NB4 (cell line): Measurements from ENCODE around the gene ATP5F1E.

Experiments
- DNase-seq: peaks from one replicate; pipeline ENCODE4 v3.0.0; 2010; ENCODE audit warnings: low read depth
- H3K4me3 ChIP-seq: one replicate; pipeline ENCODE4 v1.5.1; 2011; ENCODE audit warnings: mild to moderate bottlenecking, low read depth, low read length, moderate library complexity
- CTCF ChIP-seq: IDR thresholded peaks from one replicate; pipeline ENCODE4 v1.5.1; 2012; ENCODE audit warnings: low read depth, low read length
- MAX ChIP-seq: IDR thresholded peaks from 2 replicates; pipeline ENCODE4 v1.6.1; 2011; ENCODE audit warnings: low read depth, low read length
- MYC ChIP-seq: IDR thresholded peaks from 2 replicates; pipeline ENCODE4 v1.6.1; 2011; ENCODE audit warnings: low read depth, low read length
- POLR2A ChIP-seq: IDR thresholded peaks from 2 replicates; pipeline ENCODE4 v1.6.1; 2011; ENCODE audit warnings: mild to moderate bottlenecking; ENCODE audit not compliant: insufficient read length; ENCODE audit errors: extremely low read depth

ATP5F1E gene

GRCh38 chr20:59032023-59032712 lies at the start of gene ATP5F1E:
Gene ATP5F1E (minus strand): TSS chr20:59032335. CDS start chr20:59032251, 84 bp downstream.
- TF ChIP-seq POLR2A: peak; percentile 86
- no peak for TF ChIP-seq CTCF
- TF ChIP-seq MYC: peak; percentile 82
- peak; percentile 87 for TF ChIP-seq MAX
- H3K4me3 ChIP-seq: peak within 1 kb of the TSS; percentile 82
- DNase-seq: peak; percentile 98

GRCh38 chr20:59081036-59081435 lies 48.9 kb upstream of the ATP5F1E start:
- TF ChIP-seq MAX (no peak), POLR2A (no peak), CTCF (no peak), MYC (no peak)

GRCh38 chr20:59078231-59078630 lies 46.1 kb upstream of the ATP5F1E start:
- no peak overlapping the region for H3K4me3 ChIP-seq
- no peak for TF ChIP-seq CTCF
- TF ChIP-seq MYC: no peak
- no peak for TF ChIP-seq POLR2A
- no peak for TF ChIP-seq MAX

More at GRCh38 chr20:59081036-59081435, 48.9 kb upstream of the ATP5F1E start:
- no peak overlapping the region for H3K4me3 ChIP-seq
- DNase-seq: no peak

GRCh38 chr20:59077705-59078104 lies 45.6 kb upstream of the ATP5F1E start:
- H3K4me3 ChIP-seq: no peak overlapping the region
- no peak for DNase-seq
- no peak for TF ChIP-seq MYC
- no peak for TF ChIP-seq MAX
- no peak for TF ChIP-seq CTCF
- TF ChIP-seq POLR2A: no peak

More at GRCh38 chr20:59078231-59078630, 46.1 kb upstream of the ATP5F1E start:
- no peak for DNase-seq

- H3K4me3 ChIP-seq: no peak overlapping the region
Measured at GRCh38 chr20:59075934-59076508, 43.9 kb upstream of the ATP5F1E start.

More at GRCh38 chr20:59075934-59076508, 43.9 kb upstream of the ATP5F1E start:
- TF ChIP-seq POLR2A (no peak), MAX (no peak), MYC (no peak), CTCF (no peak)
- no peak for DNase-seq
